ENCODE data around the gene MYBL2.

MYBL2 gene

DNA sequence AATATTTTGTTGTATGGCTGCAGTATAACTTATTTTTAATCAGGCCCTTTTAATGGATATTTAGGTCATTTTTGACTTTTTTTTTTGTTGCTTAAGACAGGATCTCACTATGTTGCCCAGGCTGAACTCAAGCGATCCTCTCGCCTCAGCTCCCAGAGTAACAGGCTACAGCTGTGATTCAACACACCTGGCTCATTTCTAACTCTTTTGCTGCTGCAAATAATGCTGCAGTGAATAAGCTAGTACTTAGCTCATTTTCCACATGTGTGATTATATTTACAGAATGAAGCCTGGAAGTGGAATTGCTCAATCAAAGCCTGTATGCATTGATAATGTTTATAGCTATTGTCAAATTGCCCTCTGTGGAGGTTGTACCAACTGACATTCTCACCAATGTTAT lies 58.8 kb downstream of the MYBL2 start:
- no peak for DNase-seq

GRCh38 chr20:43726333-43726732 lies 59.4 kb downstream of the MYBL2 start:
- DNase-seq: no peak

DNA sequence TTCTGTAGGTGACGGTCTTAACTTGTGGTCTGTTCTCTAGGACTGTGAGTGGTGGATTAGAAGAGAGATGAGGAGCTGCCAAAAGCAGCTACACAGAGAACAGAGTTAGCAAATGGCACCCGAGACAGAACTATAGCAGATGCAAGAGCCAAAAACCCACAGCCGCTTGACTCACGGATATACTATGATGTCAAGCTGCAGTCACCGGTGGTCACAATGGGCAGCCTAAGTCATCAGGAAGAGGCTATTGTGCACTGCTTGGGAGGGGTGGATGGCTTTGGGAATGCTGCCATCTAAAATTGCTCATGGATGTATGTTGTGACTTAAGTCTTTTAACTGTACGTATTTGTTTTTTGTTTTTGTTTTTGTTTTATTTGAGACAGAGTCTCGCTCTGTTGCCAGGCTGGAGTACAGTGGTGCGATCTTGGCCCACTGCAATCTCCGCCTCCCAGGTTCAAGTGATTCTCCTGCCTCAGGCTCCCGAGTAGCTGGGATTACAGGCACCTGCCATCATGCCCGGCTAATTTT lies 60.0 kb downstream of the MYBL2 start, which contains the start of gene GTSF1L:
TSS of gene GTSF1L (minus strand) at position 192 of the 528 bp plus-strand sequence. CDS start 308 bp downstream, outside the sequence.
- DNase-seq: no peak

DNA sequence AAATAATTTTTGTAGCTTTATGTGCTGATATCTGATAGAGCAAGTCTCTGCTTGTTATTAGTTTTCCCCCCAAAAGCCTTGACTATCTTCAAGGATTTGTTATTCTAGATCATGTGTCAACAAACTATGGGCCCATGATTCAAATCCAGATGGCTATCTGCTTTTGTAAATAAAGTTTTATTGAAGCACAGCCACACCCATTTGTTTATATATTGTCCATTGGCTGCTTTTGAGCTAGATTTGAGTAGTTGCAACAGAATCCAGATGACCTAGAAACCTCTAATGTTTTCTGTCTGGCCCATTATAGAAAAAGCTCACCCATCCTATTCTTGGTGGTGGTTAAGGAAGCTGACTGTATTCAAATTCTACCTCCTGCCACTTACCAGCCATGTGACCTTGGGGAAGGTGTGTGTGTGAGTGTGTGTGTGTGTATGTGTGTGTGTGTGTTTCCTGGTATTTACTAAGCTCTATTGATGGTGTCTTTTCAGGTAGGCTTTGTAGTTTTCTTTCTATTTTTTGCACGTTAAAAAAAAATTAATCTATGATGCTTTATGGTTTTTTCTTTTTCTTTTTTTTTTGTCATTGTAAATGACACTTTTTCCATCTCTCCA lies 61.2 kb downstream of the MYBL2 start:
- no peak for DNase-seq

- no peak for DNase-seq
Observed at GRCh38 chr20:43728686-43729255, 61.9 kb downstream of the MYBL2 start.

GRCh38 chr20:43731469-43731868 lies 64.6 kb downstream of the MYBL2 start:
- no peak for DNase-seq

- no peak for DNase-seq
Observed at GRCh38 chr20:43731927-43732326, 65.0 kb downstream of the MYBL2 start.

DNA sequence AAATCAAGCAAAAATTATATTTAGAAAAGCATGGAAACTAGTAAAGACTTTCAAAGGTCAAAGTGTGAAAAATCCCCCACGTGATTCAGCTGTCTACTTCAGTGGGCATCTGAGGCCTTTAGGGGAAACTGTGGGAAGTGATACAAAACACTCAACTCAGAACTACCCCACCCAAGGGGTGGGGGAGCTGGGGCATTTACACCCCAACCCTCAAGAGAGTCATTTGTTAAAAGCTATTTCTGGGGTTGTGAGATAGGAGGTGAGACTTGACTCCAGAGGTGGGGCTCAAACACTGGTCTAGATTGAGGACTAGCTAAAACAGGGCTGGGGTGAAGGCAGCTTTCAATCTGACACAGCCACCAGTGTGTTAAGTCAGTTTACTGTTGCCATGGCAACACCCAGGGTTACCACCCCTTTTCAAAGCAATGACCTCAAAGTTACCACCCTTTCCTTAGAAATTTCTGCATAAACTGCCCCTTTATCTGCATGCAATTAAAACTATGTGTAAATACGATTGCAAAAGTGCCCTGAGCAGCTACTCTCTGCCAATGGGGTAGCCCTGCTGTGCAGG lies 69.8 kb downstream of the MYBL2 start:
- DNase-seq: no peak

- DNase-seq: no peak
Observed at GRCh38 chr20:43737925-43738324, 71.0 kb downstream of the MYBL2 start.

DNA sequence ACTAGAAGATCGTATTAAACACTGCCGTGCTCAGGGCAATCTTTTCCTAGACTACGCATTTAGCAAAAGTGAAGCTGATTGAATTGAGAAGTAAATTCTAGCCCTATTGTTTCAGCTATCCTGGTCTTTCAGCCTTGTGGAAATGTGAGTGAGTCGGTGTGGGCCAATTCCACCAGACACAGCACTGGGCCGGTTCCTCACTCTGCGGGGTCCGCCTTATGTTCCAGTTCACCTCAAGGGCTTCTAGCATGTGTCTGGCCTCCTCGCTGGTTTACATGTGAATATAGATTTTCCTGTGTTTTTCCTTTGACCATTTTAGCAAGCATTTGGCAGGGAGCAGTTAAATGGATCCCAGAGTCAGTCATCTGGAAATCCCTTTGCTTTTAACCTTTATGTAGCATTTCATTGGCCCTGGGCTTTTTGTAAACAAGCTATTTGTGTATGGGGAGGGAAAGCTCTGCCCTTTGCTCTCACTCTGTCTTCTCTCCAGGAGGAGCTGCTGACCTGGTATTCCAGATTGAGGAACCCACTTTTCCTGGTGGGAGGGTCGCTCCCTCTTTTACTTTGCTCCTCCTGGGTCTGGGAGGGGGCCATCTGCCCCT lies 72.3 kb downstream of the MYBL2 start:
- no peak for DNase-seq

DNA sequence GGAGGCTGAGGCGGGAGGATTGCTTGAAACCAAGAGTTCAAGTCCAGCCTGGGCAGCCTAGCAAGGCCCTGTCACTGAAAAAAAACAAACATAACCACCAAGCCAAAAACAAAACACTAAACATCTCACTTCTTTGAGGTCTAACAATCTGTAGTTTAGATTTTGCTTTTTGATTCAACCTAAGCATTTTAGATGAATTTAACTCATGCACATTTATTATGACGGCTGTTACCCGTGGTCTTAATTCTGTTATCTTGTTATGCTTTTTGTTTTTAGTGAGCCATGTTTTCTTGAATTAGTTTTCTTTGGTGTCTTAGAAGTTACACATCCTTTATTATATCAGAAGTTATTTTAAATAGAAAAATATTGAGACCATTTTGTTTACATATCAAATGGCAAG lies 73.7 kb downstream of the MYBL2 start:
- DNase-seq: no peak

DNA sequence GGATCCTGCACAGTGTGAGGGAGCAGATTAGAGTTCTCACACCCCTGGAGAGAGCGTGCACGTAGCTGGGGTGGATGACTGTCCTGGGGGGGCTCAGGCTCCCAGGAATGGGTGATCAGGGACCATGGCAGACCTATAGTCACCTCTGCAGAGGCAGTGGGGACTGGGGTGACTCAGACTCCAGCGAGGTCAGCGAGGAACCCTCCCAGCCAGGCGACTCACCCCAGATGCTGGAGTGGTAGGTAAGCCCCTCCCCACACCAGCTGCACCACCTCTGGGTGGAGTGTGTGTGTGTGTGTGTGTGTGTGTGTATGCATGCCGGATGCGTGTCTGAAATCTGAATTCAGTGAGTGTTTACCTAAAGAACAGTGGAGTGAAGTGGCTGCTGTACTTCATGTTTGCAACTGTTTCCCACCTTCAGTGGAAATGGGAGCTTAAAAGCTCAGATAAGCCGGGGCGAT lies 77.3 kb downstream of the MYBL2 start:
- no peak for DNase-seq

DNA sequence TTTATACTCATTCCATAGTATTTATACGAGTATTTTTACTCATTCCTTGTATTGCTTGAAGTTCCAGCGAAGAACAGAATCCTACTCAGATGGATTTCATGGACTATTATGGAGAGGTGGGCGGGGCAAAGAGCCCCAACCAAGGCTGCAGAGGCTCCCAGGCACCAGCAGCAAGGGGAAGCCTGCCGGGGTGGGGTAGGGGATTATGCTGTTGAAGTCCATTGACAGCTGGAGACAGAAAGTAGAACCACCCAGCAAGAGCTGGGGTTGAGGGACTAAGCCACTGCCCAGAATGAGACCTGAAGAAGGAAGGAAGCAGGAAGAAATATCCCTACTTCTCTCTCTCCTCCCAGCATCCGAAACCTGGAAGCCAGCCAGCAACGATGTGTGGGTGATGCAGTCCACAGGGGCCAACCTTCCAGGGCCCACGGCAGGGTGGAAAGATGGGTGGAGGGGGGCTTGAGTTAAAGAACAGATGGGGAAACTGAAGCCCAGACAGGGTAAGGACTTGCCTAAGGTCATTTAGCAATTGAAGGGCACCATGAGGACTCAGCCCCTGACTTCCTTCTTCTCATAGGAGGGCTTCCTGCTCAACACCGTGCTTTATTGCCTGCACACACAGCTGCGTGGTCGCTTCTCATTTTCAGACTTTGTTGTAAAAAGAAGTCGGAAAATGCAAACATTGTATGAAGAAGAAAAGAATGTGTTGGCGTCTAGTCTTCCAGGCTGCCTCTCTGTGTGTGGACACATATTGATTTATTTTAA lies 78.2 kb downstream of the MYBL2 start:
- no peak for DNase-seq

GRCh38 chr20:43746344-43747137 lies 79.6 kb downstream of the MYBL2 start:
- DNase-seq: no peak

DNA sequence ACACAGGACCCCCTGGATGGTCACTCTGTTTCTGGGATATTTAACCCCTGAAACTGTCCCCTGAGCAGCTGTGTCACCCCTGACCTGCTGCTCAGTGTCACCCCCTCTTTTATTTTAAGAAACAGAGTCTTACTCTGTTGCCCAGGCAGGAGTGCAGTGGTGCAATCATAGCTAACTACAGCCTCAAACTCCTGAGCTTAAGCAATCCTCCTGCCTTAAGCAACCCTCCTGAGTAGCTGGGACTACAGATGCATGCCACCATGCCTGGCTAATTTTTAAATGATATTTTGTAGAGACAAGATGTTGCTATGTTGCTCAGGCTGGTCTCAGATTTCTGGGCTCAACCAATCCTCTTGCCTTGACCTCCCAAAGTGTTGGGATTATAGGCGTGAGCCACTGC lies 81.4 kb downstream of the MYBL2 start:
- DNase-seq: no peak

DNA sequence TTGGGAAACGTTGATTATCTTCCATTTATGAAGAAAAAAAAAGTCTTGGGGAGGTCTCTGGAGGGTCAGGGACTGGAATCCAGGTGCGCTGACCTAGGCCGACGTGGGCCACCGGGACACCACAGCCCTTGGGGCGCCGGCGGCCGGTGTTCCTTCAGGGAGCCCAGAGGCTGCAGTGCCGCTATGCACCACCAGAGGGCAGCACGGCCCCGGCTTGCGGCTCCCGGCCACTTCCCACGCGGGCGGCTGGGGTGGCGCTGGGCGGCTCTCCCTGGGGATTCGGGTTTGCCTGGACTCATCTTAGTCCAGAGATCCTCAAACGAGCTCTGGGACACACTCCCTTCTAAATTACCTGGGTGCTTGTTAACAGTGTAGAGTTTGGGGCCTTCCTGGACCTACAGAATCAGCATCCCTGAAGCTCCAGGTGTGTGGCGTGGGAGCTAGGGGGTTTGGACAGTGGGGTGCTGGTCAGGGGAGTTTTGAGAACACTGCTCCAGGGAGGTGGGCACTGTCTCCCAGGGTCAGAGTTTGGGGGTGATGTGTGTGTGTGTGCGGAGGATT lies 82.9 kb downstream of the MYBL2 start:
- no peak for DNase-seq

GRCh38 chr20:43750774-43751166 lies 83.9 kb downstream of the MYBL2 start:
- DNase-seq: no peak

DNA sequence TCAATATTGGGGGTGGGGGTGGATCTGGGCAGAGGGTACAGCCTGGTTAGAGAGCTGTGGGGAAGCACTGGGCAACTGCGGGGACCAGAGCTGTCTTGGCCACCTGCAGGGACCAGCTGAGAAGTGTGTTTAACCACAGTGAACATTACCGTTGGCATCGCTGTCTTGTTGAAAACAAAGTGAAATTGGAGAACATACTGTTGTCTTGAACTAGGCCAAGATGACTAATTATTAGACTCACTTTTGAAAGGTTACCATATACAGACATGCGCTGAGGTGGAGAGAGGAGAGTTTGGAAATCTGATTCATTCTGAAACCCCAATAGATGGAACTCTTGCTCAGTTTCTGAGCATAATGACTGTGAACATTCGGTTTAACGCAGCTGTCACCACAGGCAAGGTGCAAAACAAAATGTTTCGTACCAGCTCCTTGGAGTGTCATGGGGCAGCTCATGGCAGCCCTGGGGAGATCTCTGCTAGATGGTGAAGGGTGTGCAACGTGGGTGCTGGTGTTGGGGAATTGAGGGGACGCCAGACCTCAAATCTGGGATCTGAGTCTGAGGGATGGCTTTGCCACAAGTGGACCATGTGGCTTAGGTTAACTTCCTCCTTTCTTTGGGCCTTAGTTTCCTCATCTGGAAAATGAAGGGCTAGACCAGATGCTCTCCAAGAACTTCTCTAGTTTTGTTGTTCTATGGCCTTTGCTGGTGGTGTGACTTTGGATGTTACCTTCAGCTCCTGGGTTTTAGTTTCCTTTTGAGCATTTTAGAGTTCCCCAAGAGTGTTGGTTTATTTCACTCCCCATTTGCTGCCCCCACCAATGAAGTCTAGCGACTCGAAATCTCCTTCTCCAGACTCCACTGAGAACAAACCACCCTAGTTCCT lies 84.5 kb downstream of the MYBL2 start:
- no peak for DNase-seq

DNA sequence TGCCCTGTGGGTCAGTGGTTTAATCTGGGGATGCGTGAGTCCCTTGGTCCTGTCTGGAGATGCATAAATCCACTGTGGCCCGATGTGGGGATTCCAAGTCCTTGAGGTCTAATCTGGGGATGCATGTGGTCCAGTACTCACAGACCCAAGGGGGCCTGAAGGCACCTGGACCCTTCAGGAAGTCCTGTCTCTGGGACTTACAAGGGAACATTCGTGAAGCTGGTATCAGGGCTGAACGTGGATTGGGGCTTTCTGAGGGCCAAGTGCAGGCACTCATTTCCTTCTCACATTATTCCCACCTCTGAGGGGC lies 85.1 kb downstream of the MYBL2 start:
- no peak for DNase-seq

DNA sequence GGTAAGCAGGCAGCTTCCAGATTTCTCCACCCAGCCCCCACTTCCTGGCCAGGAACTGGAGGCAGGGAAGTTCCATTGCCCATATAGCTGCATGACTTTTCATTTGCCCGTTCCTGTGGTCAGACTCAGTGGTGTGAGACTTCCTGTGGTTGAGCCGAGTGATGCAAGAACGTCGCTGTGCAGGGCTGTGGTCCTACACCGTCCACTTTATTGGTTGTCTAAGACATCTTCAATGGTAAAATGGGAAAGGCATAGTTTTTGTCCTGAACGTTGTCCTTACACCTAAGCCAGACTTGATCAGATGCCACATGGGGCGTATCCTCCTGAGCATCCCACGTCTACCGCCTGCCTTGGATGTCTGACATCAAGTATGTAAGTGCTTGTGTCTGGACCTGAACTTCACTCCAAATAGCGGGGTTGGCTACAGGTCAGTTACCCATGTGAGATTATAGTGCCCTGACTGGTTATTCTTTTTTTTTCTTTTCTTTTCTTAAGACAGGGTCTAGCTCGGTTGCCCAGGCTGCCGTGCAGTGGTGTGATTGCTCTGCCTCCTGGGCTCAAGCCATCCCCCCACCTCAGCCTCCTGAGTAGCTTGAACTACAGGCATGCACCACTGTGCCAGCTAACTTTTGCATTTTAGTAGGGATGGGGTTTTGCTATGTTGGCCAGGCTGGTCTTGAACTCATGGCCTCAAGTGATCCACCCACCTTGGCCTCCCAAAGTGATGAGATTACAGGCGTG lies 85.8 kb downstream of the MYBL2 start:
- no peak for DNase-seq
